Measurements from ENCODE around the gene CDH24. TPM values are rescaled to one million over a fixed set of nuclear protein-coding genes. Genes with fewer than 3 reads are reported as not detected.

Gene CDH24, protein sequence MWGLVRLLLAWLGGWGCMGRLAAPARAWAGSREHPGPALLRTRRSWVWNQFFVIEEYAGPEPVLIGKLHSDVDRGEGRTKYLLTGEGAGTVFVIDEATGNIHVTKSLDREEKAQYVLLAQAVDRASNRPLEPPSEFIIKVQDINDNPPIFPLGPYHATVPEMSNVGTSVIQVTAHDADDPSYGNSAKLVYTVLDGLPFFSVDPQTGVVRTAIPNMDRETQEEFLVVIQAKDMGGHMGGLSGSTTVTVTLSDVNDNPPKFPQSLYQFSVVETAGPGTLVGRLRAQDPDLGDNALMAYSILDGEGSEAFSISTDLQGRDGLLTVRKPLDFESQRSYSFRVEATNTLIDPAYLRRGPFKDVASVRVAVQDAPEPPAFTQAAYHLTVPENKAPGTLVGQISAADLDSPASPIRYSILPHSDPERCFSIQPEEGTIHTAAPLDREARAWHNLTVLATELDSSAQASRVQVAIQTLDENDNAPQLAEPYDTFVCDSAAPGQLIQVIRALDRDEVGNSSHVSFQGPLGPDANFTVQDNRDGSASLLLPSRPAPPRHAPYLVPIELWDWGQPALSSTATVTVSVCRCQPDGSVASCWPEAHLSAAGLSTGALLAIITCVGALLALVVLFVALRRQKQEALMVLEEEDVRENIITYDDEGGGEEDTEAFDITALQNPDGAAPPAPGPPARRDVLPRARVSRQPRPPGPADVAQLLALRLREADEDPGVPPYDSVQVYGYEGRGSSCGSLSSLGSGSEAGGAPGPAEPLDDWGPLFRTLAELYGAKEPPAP
- polyA plus RNA-seq (ENCODE audit: insufficient read length): 28.7 TPM
- long read RNA-seq, donor 1, partial matches to known transcripts: 6 of 8 reads
- long read RNA-seq, donor 1, other reads (novel, unspliced or antisense): 0 of 8 reads
- long read RNA-seq, donor 2, partial matches to known transcripts: 5 of 6 reads
- long read RNA-seq, donor 2, other reads (novel, unspliced or antisense): 0 of 6 reads
- long read RNA-seq, donor 3, partial matches to known transcripts: 6 of 8 reads
- long read RNA-seq, donor 3, other reads (novel, unspliced or antisense): 0 of 8 reads
- long read RNA-seq, donor 4: 0 reads
- long read RNA-seq, donor 5, partial matches to known transcripts: 5 of 10 reads
- long read RNA-seq, donor 5, other reads (novel, unspliced or antisense): 0 of 10 reads
- long read RNA-seq, donor 6, partial matches to known transcripts: 6 of 8 reads
- long read RNA-seq, donor 6, other reads (novel, unspliced or antisense): 0 of 8 reads
- long read RNA-seq, donor 7, partial matches to known transcripts: 7 of 8 reads
- long read RNA-seq, donor 7, other reads (novel, unspliced or antisense): 0 of 8 reads
- long read RNA-seq, donor 8, partial matches to known transcripts: 0 of 1 reads
- long read RNA-seq, donor 8, other reads (novel, unspliced or antisense): 0 of 1 reads

DNA sequence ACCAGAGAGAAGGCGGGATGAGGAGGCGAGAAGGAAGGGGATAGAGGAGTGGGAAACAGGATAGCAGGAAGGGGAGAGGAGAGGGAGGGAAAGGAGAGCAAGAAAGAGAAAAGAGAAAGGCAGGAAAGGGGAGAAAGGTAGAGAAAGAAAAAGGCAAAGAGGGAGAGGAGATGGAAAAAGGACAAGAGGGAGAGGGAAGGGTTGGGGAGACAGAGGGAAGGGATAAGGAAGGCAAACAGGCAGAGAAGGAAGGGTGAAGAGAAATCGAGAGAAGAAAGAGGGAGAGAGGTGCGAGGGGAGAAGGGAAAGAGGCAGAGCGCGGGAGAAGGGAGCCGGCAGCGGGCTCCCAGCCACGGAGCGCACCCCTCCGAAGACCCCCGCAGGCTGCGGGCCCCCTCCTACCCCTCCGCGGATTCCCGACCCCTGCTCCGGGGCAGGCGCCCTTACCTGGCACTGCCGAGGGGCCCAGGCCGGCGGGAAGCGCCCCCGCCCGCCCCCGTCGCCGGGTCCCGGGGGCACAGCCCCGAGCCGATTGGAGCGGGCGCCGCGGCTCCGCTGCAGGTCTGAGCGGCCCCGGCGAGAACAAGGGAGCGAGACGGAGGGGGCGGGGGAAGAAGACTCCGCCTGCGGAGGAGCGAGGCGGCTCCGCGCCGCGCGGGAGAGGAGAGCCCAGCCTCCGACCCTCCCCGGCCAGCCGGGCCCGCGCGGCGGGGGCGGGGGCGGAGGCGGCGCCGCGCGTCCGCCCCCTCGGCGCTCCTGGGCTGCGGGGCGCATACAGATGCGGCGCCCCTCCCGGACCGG, at the start of gene CDH24:
TSS of gene CDH24 (minus strand) at position 565 of the 801 bp plus-strand sequence. CDS start 1,787 bp downstream, outside the sequence.
- peak; percentile 82 for DNase-seq

DNA sequence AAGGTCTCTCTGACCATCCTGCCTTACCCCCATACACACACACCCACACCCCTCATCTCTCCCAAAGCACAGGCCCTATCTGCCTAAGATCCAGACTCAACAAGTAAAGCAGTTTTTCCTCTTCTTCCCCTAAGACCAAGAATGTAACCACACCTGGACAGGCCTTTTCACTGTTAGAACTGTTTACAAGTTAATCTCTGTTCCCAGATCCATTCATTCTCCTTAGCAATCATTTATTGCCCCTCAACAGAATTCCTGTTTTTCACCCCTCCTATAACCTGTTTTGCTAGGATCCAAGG, 49.4 kb upstream of the CDH24 start:
- no peak for DNase-seq

DNA sequence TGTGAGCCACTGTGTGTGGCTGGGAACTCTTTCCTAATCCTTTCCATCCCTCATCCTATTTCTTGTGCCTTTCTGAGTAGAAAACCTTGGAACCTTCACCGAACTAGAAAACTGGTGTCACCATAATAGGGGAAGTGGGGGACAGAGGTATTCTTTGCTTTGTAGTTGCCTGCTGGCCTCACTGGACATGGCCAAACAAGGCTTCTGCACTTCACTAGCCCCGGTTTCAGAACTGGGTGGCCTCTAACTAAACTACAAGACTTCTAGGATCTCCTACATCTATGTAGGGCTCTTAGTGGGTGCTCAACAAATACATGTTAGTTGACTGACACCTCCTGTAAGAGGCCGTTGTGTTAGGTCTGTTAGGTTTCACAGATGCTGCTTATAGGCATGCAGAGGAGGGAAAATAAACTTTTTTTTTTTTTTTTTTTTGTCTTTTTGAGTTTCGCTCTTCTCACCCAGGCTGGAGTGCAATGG, 48.1 kb upstream of the CDH24 start:
- no peak for DNase-seq

DNA sequence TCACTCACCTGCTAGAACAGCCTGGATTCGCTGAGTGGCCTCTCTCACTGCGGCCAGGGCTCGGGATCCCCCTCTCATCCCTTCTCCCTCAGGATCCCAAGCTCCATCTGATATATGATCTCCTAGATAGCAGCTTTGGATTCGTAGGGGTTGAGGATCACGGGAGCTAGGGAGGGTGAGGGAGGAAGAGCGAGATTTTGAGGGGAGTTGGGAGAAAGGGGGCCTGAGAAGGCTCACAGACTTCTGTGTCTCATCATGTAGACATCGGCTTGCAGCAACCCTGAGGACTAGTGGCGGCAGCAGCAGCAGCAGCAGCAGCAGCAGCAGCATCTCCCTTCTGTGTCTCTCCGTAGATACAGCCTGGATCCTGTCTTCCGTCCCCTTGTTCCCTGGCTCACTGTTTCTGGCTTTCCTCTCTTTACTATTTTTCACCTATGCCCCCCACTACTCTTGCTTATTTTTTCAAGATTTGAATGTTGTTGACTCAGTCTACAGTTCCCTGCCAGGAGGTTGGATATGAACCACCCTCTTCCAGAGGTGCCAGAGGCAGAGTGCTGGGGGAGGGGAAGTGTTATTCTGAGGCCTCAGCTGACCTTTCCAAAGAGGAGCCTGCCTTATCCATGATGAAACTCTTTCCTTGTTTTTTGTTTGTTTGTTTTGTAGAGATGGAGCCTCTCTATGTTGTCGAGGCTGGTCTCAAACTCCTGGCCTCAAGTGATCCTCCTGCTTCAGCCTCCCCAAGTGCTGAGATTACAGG, 47.4 kb upstream of the CDH24 start, which contains the start of gene CIROP:
TSS of gene CIROP (minus strand) at position 399 of the 757 bp plus-strand sequence. CDS start at position 330, 69 bp downstream.
- DNase-seq: no peak

DNA sequence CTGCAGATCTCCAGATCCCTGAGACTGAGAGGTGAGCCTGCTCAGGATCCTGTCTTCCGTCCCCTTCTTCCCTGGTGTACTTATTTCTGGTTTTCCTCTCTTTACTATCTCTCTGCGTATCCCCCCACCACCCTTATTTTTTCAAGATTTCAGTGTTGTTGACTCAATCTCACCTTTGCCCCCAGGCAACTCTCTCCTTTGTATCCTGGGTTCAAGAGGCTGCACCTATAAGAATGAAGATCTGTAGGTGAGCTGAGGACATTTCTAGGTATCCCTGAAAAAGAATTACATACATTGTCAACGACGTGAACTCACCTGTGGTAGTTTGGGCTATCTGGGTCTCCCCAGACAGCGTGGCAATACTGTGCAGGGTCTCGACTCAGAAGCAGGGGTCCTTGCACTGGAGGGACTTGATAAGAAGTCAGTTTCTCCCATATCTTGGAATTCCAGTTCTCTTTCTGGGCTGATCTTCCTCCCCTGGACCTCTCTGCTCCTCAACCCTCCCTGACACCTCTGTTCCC, 46.8 kb upstream of the CDH24 start:
- DNase-seq: no peak

DNA sequence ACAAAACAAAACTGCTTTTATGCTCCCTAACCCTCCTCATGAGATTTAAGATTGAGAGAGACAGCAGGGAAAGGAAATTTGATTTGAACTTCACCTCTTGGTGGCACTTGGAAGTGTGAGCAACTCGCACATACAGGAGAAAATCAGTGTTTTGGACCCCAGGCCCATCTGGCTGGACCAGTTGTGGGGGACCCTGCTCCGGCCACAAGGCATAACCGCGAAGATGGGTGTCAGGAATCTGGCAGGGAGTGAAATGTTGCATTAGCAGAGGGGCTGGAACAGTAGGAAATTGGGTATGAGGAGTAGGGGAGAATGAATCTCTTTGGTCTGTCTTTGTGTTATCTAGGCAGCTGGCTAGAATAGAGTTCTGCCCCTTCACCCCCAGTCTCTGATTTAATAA, 46.3 kb upstream of the CDH24 start:
- DNase-seq: no peak

DNA sequence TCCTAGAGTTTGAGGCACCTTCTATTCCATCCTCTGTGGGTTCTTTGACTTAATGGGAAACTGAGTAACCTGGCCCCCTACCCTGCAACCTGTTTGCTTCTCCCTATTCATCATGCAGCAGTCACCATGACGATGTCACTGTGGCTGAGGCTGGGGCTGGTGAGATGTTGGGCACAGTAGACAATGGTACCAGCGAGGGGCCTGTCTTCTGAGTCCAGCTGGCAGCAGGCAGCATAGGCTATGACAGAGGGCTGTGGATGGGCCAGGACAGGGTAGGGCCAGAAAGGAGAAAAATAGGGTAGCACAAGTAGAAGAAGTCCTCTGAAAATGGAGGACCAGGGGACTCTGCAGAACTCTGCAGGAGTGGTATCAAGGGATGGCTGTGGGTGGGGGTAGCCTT, 45.5 kb upstream of the CDH24 start:
- DNase-seq: no peak

DNA sequence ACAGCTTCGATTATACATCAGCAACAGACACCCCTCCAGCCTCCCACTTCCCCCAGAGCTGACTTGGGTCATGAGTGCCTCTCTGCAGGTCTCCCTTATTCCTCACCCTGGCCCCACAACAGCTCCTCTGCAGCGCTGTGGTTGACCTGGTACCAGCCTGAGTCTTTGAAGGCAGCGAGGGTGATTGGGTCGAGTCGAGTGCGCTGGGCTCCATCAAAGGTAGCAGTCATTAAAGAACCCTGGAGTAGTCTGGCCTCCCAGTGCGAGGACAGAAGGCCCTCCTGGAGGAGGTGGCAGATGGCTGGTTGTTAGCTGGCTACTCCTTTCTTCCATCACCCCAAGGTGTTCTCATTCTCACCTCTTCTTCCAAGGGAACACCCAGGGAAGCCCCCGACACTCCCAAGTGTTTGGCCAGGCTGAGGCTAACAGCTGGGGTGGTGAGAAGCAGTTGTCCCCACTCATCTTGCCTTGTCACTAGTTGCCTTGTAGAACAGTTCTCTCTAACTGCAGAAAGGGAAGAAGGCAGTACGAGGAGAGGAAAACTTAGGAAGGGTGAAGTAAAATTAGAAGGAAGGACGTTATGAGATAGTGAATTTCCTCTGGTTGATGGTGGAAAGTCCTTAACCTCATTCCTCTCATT, 44.8 kb upstream of the CDH24 start:
- DNase-seq: no peak

DNA sequence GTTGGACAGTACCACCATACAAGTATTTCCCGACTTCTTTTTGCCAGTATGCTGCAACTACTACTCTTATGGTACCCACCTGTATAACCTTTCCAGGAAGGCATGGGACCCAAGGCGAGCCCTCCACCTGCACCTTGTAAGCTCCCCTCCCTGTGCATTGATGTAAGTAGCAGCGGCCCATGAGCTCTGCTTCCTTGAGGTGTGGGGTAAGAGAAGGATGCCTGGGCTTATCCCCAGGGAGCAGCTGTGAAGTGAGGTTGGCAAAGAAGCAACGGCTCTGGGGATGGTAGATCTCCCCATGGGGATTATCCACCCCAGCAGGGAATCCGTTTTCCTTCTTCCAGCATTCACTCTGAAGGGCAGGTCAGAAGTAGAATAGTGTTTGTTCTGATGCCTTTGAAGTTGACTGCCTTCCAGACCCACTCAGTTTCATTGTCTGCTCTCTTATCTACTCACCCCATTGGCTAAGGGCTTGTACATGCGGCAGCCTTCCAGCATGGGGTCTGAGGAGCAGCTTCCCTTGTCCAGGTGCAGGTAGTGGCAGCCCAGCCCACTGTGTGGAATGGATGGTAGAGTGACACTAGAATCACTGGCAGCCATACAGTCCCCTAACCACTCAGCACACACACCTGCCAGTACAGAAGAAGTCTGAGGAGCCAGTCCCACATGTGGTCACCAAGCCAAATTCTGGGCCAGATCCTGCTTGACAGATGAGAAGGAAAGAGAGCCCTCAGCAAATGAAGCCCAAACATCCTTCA, 44.1 kb upstream of the CDH24 start:
- DNase-seq: no peak

DNA sequence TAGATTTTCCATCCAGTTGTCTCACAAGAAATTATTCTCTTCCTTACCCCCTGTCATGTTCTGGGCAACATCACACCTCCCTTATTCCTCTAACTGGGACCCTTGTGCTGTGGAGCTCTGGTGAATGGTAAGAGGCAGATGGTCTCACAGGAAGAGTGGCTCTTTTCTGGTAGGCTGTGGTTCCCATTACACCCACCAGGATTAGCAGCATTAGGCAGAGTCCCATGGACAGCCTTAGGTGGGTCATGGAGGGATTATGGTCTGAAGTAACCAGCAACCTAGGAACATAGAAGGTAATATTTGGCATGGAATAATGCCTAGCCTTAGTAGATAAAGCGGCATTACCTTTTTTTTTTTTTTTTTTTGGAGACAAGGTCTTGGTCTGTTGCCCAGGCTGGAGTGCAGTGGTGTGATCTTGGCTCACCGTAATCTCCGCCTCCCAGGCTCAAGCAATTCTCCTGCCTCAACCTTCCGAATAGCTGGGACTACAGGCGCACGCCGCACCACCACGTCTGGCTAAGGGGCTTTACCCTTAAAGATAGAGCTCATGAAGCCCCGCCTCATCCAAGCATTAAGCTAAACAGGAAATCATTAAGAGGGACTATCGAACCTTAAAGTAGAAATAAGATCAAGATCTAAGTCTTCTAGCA, 42.0 kb upstream of the CDH24 start:
- no peak for DNase-seq

DNA sequence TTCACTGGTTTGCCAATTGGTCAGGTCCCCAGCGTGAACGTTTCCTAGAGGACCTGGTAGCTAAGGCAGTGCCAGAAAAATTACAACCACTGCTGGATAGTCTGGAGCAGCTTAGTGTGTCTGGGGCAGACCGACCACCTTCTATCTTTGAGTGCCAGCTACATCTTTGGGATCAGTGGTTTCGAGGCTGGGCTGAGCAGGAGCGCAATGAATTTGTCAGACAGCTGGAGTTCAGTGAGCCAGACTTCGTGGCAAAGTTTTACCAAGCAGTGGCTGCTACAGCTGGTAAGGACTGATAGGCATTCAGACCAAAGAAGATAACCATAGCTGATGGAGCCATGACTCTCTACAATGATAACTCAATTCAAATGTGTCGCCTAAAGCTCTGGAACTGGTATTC, 40.5 kb upstream of the CDH24 start:
- no peak for DNase-seq

DNA sequence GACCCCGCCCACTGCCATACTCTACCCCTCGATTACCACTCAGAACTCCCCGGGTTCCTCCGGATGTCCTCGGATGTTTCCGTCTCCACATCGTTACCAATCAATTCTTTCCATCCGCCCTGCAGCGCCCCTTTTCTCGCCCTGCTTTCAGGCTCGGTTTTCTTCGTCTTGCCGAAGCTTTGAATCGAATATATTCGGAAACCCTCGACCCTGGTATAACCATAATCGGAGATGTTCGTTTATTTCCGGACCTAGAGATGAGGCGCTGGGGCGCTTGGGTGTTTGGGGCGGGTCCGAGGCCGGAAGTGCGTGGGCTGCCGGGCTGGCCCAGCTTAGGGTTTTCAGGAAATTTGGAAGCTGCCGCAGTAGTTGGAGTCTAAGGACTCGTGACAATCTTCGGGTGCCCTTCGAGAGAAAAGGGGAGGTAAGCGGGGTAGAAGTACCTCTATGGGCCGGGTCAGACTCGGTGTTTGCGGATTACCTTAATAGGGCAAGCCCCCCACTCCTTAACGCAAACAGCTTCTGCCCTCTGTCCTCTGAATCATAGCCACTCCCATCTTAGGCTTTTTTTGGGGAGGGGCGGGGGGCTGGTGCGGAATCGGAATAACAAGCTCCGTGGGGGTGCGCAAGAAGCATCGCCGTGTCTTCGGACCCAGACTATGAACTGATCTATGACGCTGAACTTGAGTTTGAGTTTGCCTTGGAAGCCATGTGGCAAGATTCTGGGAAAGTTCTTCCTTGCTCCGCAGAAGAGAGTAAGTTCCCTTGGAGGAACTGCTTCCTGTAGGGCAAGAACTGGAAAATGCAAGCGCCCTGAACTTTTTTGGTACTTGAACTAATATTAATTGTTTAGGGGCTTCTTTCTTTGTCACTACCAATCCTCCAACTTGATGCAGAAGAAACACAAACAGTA, 38.1 kb upstream of the CDH24 start, which contains the start of gene C14orf119:
TSS of gene C14orf119 (plus strand) at position 310 of the 913 bp plus-strand sequence. CDS start 2,154 bp downstream, outside the sequence.
- peak; percentile 100 for DNase-seq

DNA sequence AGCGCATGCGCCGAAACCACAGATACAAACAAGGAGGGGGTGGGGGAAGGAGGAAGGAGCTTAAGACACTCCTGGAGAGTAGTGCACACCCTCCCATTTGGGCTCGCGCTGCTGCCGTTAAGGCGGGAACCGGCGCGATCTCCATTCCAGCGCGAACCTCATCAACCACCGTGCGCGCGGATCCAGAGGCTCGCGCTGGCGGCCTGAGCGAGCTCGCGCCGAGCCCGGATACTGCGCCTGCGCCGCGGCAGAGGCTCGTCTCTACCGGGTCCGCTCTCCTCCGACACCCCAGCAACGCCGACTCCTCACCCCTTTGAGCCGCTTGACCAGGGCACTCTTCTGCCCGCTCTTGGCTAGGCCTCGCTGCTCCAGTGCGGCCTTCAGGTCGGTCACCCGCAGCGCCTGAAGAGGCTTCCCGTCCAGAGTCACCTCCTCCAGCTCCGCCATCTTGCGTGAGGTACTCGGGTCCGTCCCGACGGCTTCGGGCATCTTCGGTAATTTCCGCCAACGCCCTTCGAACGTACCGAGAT, 37.4 kb upstream of the CDH24 start, which contains the start of gene ACIN1:
TSS of gene ACIN1 (minus strand) at position 471 of the 530 bp plus-strand sequence. CDS start at position 447, 24 bp downstream.
- peak; percentile 88 for DNase-seq

DNA sequence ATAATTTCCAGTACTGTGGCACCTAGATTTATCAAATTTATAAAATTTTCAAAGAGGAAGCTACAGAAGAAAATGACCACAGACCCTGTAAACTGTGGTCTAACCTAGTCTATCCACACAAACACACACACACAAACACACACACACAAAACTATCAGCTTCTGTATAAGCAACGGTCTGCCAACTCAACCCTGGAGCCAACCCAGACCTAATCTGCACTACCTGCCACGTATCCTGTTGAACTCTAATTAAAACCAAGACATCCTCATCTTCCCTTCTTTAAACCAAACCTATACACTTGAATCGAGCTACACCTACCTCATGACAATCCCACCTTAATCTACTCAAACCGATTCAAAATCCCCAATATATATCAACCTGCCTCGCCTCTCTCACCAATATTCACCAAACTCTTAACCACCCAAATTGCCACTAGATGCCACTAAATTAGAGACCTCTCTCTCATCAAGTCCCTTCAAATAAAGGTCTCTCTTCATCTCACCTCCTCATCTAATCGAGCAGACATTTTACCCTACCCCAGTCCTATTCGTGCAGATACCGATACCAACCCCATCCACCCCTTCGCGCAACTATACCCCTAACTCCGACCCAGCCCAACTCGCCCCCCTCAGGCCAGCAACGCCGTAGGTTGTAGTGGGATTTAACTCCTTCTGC, 36.8 kb upstream of the CDH24 start:
- no peak for DNase-seq

DNA sequence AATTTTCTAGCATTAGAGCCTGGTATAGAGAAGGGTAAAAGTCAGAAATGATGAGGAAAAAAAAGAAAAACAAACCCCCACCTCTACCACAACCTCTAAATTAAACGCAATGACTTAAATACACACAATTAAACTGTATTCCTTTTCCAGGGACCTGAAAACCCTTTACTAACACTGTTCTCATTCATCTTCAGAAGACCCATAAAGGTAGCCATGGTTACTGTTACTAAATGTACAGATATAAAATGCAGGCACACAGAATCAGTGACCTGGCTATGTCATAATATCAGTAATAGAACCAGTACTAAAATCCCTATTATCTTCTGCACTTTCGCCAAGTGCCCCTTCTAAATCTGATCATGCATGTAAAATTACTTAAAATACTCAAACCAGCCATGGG, 36.2 kb upstream of the CDH24 start:
- no peak for DNase-seq

DNA sequence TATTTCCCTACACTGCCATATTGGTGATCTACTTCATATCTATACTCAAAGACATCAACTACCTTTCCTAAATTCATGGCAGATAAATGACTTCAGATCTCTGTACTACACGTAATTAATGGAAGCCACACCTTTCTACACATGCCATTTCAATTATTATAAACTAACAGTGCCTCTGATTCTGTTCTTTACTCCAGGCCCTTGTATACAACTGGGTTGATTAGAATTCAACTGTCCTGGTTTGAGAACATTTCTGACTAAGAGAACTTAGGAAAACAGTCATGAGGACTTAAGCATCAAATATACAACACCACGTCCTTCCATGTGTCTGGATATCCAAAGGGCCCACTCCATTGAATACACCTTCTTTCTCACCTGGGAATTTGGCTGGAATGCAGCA, 35.8 kb upstream of the CDH24 start:
- no peak for DNase-seq
